ENCODE data around the gene CFAP299. TPM values are rescaled to one million over a fixed set of nuclear protein-coding genes. Genes with fewer than 3 reads are reported as not detected.

The CFAP299 gene
- total RNA-seq, 1 experiment from 2014 or later: not detected

DNA sequence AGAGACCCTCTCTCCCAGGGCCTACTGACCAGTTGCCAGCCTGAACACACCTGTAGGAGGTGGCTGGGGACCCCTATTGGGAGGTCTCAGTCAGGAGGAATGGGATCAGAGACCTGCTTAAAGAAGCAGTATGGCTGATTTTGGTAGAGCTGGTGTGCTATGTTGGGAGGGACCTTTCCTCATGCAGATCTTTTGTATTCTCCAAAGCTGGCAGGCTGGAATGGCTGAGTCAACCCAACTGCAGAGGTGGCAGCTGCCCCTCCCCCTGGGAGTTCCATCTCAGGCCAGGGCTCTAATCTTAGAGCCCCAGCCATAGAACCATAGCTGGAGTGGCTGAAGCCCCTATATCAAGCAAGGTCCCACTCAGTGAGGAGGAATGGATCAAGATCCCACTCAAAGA is 415.7 kb downstream of the CFAP299 start:
- peak in 1 of 2 experiments; percentile 10 for DNase-seq
- intact Hi-C loops (cut with micrococcal nuclease; ENCODE audit: unreplicated experiment): no loop called here
- no peaks in the 10 kb centered on the region for H3K4me1 ChIP-seq (replicated peaks; ENCODE audit: insufficient read depth)
- no peaks in the 10 kb centered on the region for H3K9me2 ChIP-seq (ENCODE audit: insufficient read depth)
- POLR2A ChIA-PET (ENCODE audit: unreplicated experiment): no interaction called here
- CTCF ChIA-PET: no interaction called here
- H3K9me3 ChIP-seq (ENCODE audit: insufficient read depth, low read depth): no peaks in the 10 kb centered on the region
- H2AFZ ChIP-seq: no peak overlapping the region
- no peaks in the 10 kb centered on the region for H4K20me1 ChIP-seq (ENCODE audit: insufficient read depth)
- no peaks in the 10 kb centered on the region for H3F3A ChIP-seq (ENCODE audit: insufficient read depth, low read depth)
- no peaks in the 10 kb centered on the region for H3K79me2 ChIP-seq (ENCODE audit: low read depth)
- no peak overlapping the region for H3K4me2 ChIP-seq
- no peak overlapping the region for H3K4me3 ChIP-seq
- no peaks in the 10 kb centered on the region for H3K36me3 ChIP-seq (ENCODE audit: low read depth)
- H3K27me3 ChIP-seq (ENCODE audit: insufficient read depth, low read depth): no peaks in the 10 kb centered on the region
- H3K27ac ChIP-seq: no peak overlapping the region
- BruUV-seq (replicated peaks): no TSS peak
- TF ChIP-seq, protein P1, sequence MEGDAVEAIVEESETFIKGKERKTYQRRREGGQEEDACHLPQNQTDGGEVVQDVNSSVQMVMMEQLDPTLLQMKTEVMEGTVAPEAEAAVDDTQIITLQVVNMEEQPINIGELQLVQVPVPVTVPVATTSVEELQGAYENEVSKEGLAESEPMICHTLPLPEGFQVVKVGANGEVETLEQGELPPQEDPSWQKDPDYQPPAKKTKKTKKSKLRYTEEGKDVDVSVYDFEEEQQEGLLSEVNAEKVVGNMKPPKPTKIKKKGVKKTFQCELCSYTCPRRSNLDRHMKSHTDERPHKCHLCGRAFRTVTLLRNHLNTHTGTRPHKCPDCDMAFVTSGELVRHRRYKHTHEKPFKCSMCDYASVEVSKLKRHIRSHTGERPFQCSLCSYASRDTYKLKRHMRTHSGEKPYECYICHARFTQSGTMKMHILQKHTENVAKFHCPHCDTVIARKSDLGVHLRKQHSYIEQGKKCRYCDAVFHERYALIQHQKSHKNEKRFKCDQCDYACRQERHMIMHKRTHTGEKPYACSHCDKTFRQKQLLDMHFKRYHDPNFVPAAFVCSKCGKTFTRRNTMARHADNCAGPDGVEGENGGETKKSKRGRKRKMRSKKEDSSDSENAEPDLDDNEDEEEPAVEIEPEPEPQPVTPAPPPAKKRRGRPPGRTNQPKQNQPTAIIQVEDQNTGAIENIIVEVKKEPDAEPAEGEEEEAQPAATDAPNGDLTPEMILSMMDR (conservative IDR thresholded peaks at IDR 0.05): no peak
- TF ChIP-seq EZH2 (IDR thresholded peaks at IDR 0.05; ENCODE audit: low read depth): no peak

DNA sequence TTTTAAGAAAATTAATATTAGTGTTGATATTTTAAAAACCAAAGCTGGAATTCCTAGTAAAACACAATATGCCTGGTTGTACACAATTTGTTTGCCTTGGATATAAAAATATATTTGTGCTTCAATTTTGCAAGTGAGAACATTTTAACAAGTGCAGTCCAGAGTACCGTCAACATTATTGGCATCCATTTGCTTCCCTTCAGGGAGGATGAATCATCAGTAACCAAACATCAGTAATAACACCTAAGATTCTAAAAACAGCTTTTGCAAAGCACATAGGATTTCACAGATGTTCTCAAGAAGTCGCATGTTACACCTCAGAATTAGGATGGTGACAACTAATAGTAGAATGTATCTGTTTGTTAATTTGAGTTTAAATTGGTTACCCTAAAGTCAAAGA is 432.4 kb downstream of the CFAP299 start:
- H3K79me2 ChIP-seq (ENCODE audit: low read depth): no peaks in the 10 kb centered on the region
- H4K20me1 ChIP-seq (ENCODE audit: insufficient read depth): no peaks in the 10 kb centered on the region
- no peak overlapping the region for H3K4me2 ChIP-seq
- DNase-seq: no peak
- TF ChIP-seq, protein P1 (conservative IDR thresholded peaks at IDR 0.05): no peak
- TF ChIP-seq EZH2 (IDR thresholded peaks at IDR 0.05; ENCODE audit: low read depth): no peak
- BruUV-seq (replicated peaks): no TSS peak
- no peaks in the 10 kb centered on the region for H3K27me3 ChIP-seq (ENCODE audit: insufficient read depth, low read depth)
- H3K9me3 ChIP-seq (ENCODE audit: insufficient read depth, low read depth): no peaks in the 10 kb centered on the region
- intact Hi-C loops (cut with micrococcal nuclease; ENCODE audit: unreplicated experiment): no loop called here
- POLR2A ChIA-PET (ENCODE audit: unreplicated experiment): no interaction called here
- H3K4me1 ChIP-seq (replicated peaks; ENCODE audit: insufficient read depth): no peaks in the 10 kb centered on the region
- H3K36me3 ChIP-seq (ENCODE audit: low read depth): no peaks in the 10 kb centered on the region
- no peak overlapping the region for H3K4me3 ChIP-seq
- no peaks in the 10 kb centered on the region for H3K9me2 ChIP-seq (ENCODE audit: insufficient read depth)
- no peak overlapping the region for H2AFZ ChIP-seq
- H3F3A ChIP-seq (ENCODE audit: insufficient read depth, low read depth): no peaks in the 10 kb centered on the region
- no peak overlapping the region for H3K27ac ChIP-seq
- CTCF ChIA-PET: no interaction called here

DNA sequence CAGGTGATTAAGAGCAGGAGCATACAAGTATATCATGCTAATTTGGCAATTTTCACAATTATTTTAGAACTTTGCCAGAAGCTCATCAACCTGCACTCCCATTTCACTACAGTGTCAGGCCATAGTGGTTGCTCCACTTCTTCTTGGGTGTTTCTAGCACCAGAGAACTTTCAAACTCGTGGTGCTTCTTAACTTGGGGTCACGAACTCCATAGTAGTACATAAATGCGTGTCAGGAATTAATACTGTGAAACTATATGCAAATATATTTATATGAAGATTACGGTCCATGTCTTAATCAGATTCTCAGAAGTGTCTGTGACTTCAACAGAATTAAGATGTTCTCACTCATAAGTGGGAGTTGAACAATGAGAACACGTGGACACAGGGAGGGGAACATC is 440.6 kb downstream of the CFAP299 start:
- intact Hi-C loops (cut with micrococcal nuclease; ENCODE audit: unreplicated experiment): no loop called here
- Histone ChIP-seq H3K27ac (no peak overlapping the region), H4K20me1 (ENCODE audit: insufficient read depth) (no peaks in the 10 kb centered on the region), H3K27me3 (ENCODE audit: insufficient read depth, low read depth) (no peaks in the 10 kb centered on the region), H3K9me2 (ENCODE audit: insufficient read depth) (no peaks in the 10 kb centered on the region), H3K4me3 (no peak overlapping the region), H3K36me3 (ENCODE audit: low read depth) (no peaks in the 10 kb centered on the region), H3F3A (ENCODE audit: insufficient read depth, low read depth) (no peaks in the 10 kb centered on the region), H3K9me3 (ENCODE audit: insufficient read depth, low read depth) (no peaks in the 10 kb centered on the region), H2AFZ (no peak overlapping the region), H3K4me1 (replicated peaks; ENCODE audit: insufficient read depth) (no peaks in the 10 kb centered on the region), H3K79me2 (ENCODE audit: low read depth) (no peaks in the 10 kb centered on the region), H3K4me2 (no peak overlapping the region)
- no peak for DNase-seq
- ChIA-PET POLR2A (ENCODE audit: unreplicated experiment) (no interaction called here), CTCF (no interaction called here)
- TF ChIP-seq, protein P1 (conservative IDR thresholded peaks at IDR 0.05): no peak
- BruUV-seq (replicated peaks): no TSS peak
